Vagina (tissue), 2 donors: ENCODE results near the gene BTNL3. TPM values are rescaled to one million over a fixed set of nuclear protein-coding genes. Genes with fewer than 3 reads are reported as not detected.

ENCODE experiments used
- DNase-seq, 2 donors: peaks; one replicate each; pipeline ENCODE4 v3.0.0-alpha.2; 2017; ENCODE audit errors: extremely low spot score in 2 of 2
- H3K27ac ChIP-seq: fragments of 200-600 bp; sonication (generic); one replicate; pipeline ENCODE4 v1.5.1; 2019
- H3K27me3 ChIP-seq: fragments of 200-600 bp; sonication (generic); one replicate; pipeline ENCODE4 v1.5.1; 2019
- H3K36me3 ChIP-seq, 2 donors: fragments of 200-600 bp; sonication (generic); one replicate each; pipeline ENCODE4 v1.5.1; 2017 to 2019
- H3K4me1 ChIP-seq: fragments of 200-600 bp; sonication (generic); one replicate; pipeline ENCODE4 v1.5.1; 2019
- H3K4me3 ChIP-seq, 2 donors: fragments of 200-600 bp; sonication (generic); 1 replicate in 1 of 2; 2 replicates in 1 of 2; pipeline ENCODE4 v1.5.1; 2016 to 2019
- H3K9me3 ChIP-seq: fragments of 200-600 bp; sonication (generic); one replicate; pipeline ENCODE4 v1.5.1; 2019
- POLR2A ChIP-seq, 2 donors: fragments of 450-650 bp; IDR thresholded peaks; one replicate each; pipeline ENCODE4 v1.6.1; 2017; ENCODE audit warnings: antibody characterized with exemption in 2 of 2, mild to moderate bottlenecking in 2 of 2, moderate library complexity in 2 of 2
- POLR2AphosphoS5 ChIP-seq, 2 donors: sonication (generic); formaldehyde crosslinking; IDR thresholded peaks; one replicate each; pipeline ENCODE4 v1.9.0; 2017; ENCODE audit warnings: antibody characterized with exemption in 2 of 2, mild to moderate bottlenecking in 2 of 2, low read depth in 1 of 2; ENCODE audit not compliant: insufficient read depth in 1 of 2
- intact Hi-C: fragments of 100-400 bp; cut with DNase I; formaldehyde crosslinking; loops from one replicate; pipeline ENCODE4 v1.15.1; 2023
- total RNA-seq: library from RNA; depleted of rRNA; stranded (reverse); fragments of >200 nt; gene quantifications from one replicate; pipeline ENCODE4 v1.2.3, GENCODE V29; 2016
- TF ChIP-seq, protein P1 (sequence below), 3 experiments: fragments of 450-650 bp in 2 of 3; fragments of 200-600 bp in 1 of 3; sonication (generic) in 1 of 3; IDR thresholded peaks; one replicate each; pipeline ENCODE4 v1.5.1; 2017 to 2019; ENCODE audit warnings: antibody characterized with exemption in 3 of 3, mild to moderate bottlenecking in 2 of 3, moderate library complexity in 2 of 3

BTNL3 gene
- not detected for total RNA-seq

DNA sequence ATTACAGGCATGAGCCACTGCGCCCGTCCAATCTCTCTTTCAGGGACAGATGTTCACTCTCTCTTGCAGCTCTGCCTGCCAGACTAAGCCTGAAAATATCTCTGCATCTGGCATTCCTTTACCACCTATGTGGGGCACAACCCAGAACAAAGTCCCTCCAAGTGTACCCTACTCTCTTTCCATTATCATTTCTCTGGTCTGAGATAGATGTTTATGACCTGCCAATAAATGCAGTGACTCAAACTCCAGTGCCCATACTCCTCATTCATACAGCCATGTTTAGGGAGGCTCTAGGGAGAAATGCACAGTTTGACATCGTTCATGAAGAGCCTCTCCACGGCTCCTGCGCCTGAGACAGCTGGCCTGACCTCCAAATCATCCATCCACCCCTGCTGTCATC, at the start of gene BTNL3:
BTNL3 (plus strand) TSS at position 255 of the 400 bp plus-strand sequence. CDS start 183 bp downstream, outside the sequence.
- no peaks in the 10 kb centered on the region for H3K36me3 ChIP-seq
- H3K27me3 ChIP-seq, result no peaks in the 10 kb centered on the region
- no peak within 1 kb of the TSS for H3K27ac ChIP-seq
- TF ChIP-seq POLR2AphosphoS5 (IDR thresholded peaks at IDR 0.05; ENCODE audit: insufficient read depth in 1 of 2, low read depth in 1 of 2) (no peak), POLR2A (IDR thresholded peaks at IDR 0.05) (no peak)
- TF ChIP-seq, protein P1, sequence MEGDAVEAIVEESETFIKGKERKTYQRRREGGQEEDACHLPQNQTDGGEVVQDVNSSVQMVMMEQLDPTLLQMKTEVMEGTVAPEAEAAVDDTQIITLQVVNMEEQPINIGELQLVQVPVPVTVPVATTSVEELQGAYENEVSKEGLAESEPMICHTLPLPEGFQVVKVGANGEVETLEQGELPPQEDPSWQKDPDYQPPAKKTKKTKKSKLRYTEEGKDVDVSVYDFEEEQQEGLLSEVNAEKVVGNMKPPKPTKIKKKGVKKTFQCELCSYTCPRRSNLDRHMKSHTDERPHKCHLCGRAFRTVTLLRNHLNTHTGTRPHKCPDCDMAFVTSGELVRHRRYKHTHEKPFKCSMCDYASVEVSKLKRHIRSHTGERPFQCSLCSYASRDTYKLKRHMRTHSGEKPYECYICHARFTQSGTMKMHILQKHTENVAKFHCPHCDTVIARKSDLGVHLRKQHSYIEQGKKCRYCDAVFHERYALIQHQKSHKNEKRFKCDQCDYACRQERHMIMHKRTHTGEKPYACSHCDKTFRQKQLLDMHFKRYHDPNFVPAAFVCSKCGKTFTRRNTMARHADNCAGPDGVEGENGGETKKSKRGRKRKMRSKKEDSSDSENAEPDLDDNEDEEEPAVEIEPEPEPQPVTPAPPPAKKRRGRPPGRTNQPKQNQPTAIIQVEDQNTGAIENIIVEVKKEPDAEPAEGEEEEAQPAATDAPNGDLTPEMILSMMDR (IDR thresholded peaks at IDR 0.05), result no peak
- H3K4me3 ChIP-seq, result no peak within 1 kb of the TSS
- intact Hi-C loops, result no loop called here
- no peak for DNase-seq
- no peaks in the 10 kb centered on the region for H3K9me3 ChIP-seq
- no peaks in the 10 kb centered on the region for H3K4me1 ChIP-seq

DNA sequence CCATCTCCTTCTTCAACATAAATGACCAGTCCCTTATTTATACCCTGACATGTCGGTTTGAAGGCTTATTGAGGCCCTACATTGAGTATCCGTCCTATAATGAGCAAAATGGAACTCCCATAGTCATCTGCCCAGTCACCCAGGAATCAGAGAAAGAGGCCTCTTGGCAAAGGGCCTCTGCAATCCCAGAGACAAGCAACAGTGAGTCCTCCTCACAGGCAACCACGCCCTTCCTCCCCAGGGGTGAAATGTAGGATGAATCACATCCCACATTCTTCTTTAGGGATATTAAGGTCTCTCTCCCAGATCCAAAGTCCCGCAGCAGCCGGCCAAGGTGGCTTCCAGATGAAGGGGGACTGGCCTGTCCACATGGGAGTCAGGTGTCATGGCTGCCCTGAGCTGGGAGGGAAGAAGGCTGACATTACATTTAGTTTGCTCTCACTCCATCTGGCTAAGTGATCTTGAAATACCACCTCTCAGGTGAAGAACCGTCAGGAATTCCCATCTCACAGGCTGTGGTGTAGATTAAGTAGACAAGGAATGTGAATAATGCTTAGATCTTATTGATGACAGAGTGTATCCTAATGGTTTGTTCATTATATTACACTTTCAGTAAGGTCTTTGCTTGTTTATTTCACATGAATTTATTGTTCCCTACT, 38.2 kb upstream of the BTNL3 start:
- TF ChIP-seq, protein P1 (IDR thresholded peaks at IDR 0.05), result no peak
- TF ChIP-seq POLR2A (IDR thresholded peaks at IDR 0.05) (no peak), POLR2AphosphoS5 (IDR thresholded peaks at IDR 0.05; ENCODE audit: insufficient read depth in 1 of 2, low read depth in 1 of 2) (no peak)
- no peaks in the 10 kb centered on the region for H3K36me3 ChIP-seq
- H3K9me3 ChIP-seq, result no peaks in the 10 kb centered on the region
- no peaks in the 10 kb centered on the region for H3K4me1 ChIP-seq
- no peak for DNase-seq
- no peaks in the 10 kb centered on the region for H3K27me3 ChIP-seq
- H3K27ac ChIP-seq, result no peak overlapping the region
- H3K4me3 ChIP-seq, result no peak overlapping the region
- intact Hi-C loops, result no loop called here

DNA sequence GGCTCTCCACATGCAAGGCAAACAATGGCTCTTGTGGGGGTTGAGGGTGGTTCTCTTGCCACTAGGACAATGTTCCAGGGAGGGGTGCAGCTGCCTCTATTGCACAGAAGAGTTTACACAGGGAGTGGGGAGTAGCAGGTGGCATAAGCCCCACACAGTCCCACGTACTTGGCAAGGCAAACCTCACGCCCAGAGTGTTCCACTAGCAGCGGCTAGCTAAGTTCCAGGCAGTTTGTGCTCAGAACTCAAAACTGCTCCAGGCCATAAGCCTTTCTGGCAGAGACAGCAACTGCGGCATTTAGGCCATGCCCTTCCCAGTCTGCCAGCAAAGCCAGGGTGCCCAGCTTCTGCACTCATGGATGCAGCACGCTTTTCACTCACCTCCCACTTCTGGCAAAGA, 29.0 kb upstream of the BTNL3 start:
- Histone ChIP-seq H3K4me1 (no peaks in the 10 kb centered on the region), H3K9me3 (no peaks in the 10 kb centered on the region), H3K27ac (no peak overlapping the region), H3K36me3 (no peaks in the 10 kb centered on the region), H3K4me3 (no peak overlapping the region), H3K27me3 (no peaks in the 10 kb centered on the region)
- intact Hi-C loops, result no loop called here
- TF ChIP-seq POLR2AphosphoS5 (IDR thresholded peaks at IDR 0.05; ENCODE audit: insufficient read depth in 1 of 2, low read depth in 1 of 2) (no peak), POLR2A (IDR thresholded peaks at IDR 0.05) (no peak)
- no peak for DNase-seq

DNA sequence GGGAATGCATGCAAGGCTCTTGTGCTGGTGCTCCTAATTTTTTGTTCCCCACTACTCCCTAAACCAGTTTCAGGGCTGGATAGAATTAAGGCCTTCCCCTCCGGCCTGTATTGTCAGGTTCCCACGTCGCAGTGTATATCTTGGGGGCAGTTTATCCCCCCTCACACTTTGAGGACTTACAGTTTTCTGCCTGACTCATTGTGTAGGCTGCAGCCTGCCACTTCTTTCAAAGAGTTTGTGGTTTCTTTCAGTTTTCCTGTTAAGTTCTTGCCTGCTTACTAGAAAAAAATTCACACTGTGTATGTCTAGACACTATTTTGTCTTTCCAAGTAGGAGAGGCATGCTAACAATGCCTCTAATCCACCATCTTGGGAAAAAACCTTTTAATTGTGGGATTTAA, 28.4 kb upstream of the BTNL3 start:
- intact Hi-C loops, result no loop called here
- Histone ChIP-seq H3K9me3 (no peaks in the 10 kb centered on the region), H3K4me1 (no peaks in the 10 kb centered on the region), H3K36me3 (no peaks in the 10 kb centered on the region), H3K27me3 (no peaks in the 10 kb centered on the region), H3K27ac (no peak overlapping the region), H3K4me3 (no peak overlapping the region)
- TF ChIP-seq POLR2AphosphoS5 (IDR thresholded peaks at IDR 0.05; ENCODE audit: insufficient read depth in 1 of 2, low read depth in 1 of 2) (no peak), POLR2A (IDR thresholded peaks at IDR 0.05) (no peak)
- TF ChIP-seq, protein P1 (IDR thresholded peaks at IDR 0.05), result no peak
- no peak for DNase-seq

DNA sequence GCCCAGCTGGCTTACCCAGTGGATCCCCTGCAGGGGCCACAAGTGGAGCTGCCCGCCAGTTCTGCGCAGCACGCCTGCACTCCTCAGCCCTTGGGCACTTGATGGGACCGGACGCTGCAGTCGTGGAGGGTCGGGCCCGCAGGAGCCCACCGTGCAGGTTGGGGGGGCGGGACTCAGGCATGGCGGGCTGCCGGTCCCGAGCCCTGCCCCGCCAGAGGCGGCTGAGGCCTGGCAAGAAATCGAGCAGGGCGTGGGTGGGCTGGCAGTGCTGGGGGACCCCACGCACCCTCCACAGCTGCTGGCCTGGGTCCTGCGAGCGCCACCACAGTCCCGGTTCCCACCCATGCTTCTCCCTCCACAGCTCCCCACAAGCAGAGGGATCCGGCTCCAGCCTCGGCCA, 19.2 kb upstream of the BTNL3 start:
- Histone ChIP-seq H3K4me3 (no peak overlapping the region), H3K36me3 (no peaks in the 10 kb centered on the region), H3K4me1 (no peaks in the 10 kb centered on the region), H3K9me3 (no peaks in the 10 kb centered on the region), H3K27me3 (no peaks in the 10 kb centered on the region), H3K27ac (no peak overlapping the region)
- intact Hi-C loops, result no loop called here
- DNase-seq, result no peak
- TF ChIP-seq POLR2AphosphoS5 (IDR thresholded peaks at IDR 0.05; ENCODE audit: insufficient read depth in 1 of 2, low read depth in 1 of 2) (no peak), POLR2A (IDR thresholded peaks at IDR 0.05) (no peak)
- TF ChIP-seq, protein P1 (IDR thresholded peaks at IDR 0.05), result no peak
